WI38 (cell line): Measurements from ENCODE around the gene TCAP.
A peak's percentile ranks its signal among the peaks of the same experiment; 100 is the strongest.

Source experiments
- H3K4me3 ChIP-seq: 2 replicates; pipeline ENCODE4 v1.5.1; 2011; ENCODE audit warnings: low read depth, mild to moderate bottlenecking, control low read depth, low read length
- CTCF ChIP-seq: IDR thresholded peaks from 2 replicates; pipeline ENCODE4 v1.5.1; 2012; ENCODE audit warnings: low read depth, mild to moderate bottlenecking, control low read depth, low read length

Gene TCAP

DNA sequence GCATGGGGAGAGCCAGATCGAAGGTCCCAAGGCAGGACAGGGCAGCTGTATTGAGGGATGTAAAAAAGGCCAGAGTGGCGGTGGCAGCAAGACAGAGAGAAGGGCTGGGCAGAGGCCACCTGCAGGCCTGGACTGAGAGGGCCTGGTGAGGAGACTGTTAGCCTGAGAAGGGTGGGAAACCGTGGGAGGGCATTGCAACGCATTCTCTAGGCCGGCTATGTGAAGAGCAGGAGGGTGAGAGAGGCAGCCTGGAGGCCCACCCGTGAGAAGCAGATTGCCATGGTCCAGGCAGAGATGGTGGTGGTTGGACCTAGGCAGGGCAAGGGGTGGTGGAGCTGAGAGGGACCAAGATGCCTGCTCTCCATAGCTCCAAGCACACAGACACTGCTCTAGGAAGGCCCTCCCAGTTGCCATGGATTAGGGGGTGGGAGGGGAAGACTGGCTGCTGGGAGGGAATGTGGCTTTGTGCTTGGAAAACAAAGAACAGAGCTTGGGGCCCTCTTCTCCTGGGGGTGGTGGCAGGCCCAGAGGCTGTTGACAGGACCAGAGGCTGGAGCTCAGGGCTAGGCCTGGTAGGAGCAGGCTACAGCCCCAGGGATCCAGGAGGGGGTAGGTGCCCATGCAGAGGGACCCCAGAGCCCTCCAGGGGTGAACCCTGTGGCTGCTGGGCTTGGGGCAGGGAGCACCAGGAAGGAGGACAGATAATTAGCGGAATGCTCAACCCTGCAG is 12.4 kb upstream of the TCAP start:
- no peak overlapping the region for H3K4me3 ChIP-seq
- no peak for TF ChIP-seq CTCF

DNA sequence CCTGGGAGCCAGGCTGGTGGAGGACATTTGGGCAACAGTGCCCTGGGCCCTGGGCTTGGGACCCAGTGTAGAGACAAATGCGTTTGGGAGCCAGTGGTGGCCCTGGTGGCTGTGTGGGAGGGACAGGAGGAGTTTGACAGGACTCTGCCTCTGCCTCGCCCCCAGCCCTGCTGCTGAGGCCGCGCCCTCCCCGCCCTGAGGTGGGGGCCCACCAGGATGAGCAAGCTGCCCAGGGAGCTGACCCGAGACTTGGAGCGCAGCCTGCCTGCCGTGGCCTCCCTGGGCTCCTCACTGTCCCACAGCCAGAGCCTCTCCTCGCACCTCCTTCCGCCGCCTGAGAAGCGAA is 11.9 kb upstream of the TCAP start:
- no peak overlapping the region for H3K4me3 ChIP-seq
- no peak for TF ChIP-seq CTCF

DNA sequence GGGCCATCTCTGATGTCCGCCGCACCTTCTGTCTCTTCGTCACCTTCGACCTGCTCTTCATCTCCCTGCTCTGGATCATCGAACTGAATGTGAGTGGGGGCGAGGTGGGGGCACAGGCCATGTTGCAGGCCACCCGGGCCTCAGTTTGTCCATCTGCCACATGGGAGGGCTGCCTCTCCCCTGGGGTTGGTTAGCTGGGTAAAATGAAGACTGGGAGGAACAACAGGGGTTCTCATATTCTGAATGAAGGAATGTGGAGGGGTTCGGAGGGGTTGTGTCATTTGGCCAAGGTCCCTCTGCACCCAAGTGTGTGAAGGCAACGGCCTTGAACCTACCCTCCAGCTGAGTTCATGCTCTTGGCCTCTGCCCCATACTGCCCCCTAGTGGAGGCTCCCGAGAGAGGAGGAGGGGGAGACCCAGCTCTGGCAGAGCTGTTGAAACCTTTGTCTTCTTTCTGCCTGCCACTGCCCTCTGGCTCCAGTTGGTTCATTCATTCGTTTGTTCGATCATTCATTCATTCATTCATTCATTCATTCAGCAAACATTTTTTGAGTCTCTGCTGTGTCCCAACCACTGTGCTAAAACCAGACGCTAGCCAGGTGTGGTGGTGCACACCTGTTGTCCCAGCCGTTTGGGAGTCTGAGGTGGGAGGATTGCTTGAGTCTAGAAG is 11.4 kb upstream of the TCAP start:
- TF ChIP-seq CTCF: peak; percentile 90
- no peak overlapping the region for H3K4me3 ChIP-seq

DNA sequence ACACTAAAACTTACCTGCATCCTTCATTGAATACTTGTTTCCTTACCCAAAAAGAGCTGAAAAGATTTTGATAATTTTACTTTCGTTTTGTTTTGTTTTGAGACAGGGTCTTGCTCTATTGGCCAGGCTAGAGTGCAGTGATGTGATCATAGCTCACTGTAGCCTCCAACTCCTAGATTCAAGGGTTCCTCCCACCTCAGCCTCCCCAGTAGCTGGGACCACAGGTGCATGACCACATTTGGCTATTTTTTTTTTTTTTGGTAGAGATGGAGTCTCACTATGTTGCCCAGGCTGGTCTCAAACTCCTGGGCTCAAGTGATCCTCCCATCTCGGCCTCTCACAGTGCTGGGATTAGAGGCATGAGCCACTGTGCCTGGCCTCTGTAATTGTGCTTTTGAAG is 10.0 kb upstream of the TCAP start:
- H3K4me3 ChIP-seq: no peak overlapping the region
- no peak for TF ChIP-seq CTCF

GRCh38 chr17:39658346-39658745 is 6.8 kb upstream of the TCAP start:
- TF ChIP-seq CTCF: no peak
- no peak overlapping the region for H3K4me3 ChIP-seq

GRCh38 chr17:39658760-39659159 is 6.4 kb upstream of the TCAP start:
- H3K4me3 ChIP-seq: no peak overlapping the region
- TF ChIP-seq CTCF: no peak

GRCh38 chr17:39659279-39660010 is 5.7 kb upstream of the TCAP start:
- no peak overlapping the region for H3K4me3 ChIP-seq
- no peak for TF ChIP-seq CTCF
